GM06990 (cell line): ENCODE results near the gene JAK1.
"Not testable (repeated sequence)": the region's sequence is repeated elsewhere in the genome, so short reads cannot be mapped to it uniquely, and the experiment has no call there.

ENCODE experiments used
- DNase-seq: peaks from one replicate; pipeline ENCODE4 v3.0.0-alpha.2; 2011; ENCODE audit not compliant: insufficient read length; ENCODE audit errors: extremely low read depth
- H3K27me3 ChIP-seq: replicated peaks from 2 replicates; pipeline ENCODE4 v1.6.0; 2011; ENCODE audit warnings: low read length; ENCODE audit not compliant: control insufficient read depth, insufficient read depth
- H3K36me3 ChIP-seq: 2 replicates; pipeline ENCODE4 v1.5.1; 2011; ENCODE audit warnings: low read length; ENCODE audit not compliant: control insufficient read depth, insufficient read depth
- H3K4me3 ChIP-seq: replicated peaks from 2 replicates; pipeline ENCODE4 v1.5.1; 2011; ENCODE audit warnings: low read depth, mild to moderate bottlenecking, control low read depth, low read length
- TF ChIP-seq, protein P1 (sequence below): IDR thresholded peaks from 2 replicates; pipeline ENCODE4 v1.5.1; 2011; ENCODE audit warnings: low read length, control low read depth, mild to moderate bottlenecking, inconsistent platforms; ENCODE audit not compliant: insufficient read depth, poor library complexity, severe bottlenecking

The JAK1 gene

DNA sequence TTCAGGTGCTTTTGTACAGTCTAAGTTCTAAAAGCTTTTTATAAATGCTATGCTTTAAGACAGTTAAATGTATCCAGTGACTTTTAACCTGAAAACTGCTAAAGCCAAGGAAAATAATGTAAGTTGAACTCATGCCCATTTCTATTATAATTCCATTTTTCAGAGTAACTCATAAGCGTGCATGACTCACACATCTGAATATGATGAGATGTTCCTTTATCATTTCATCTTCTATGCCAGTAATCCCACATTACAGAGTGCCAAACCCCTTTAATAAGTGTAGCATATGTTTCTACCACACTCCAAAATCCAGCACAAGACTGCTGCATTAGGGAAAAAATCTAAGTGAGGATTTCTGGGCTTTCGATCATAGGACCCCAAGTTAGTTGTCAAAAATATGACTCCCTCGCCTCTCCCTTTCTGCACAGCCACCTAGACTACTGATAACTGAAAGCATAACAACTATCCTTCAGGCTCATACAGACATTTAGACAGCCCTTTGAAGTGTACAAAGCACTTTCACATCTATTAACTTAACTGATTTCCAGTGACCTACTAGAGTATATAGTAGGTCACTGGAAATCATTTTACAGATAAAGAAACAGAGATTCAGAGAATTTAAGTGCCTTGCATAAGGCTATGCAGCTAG is 45.3 kb downstream of the JAK1 start:
- Histone ChIP-seq H3K36me3 (no peaks in the 10 kb centered on the region), H3K27me3 (no peaks in the 10 kb centered on the region), H3K4me3 (no peak overlapping the region)
- DNase-seq = no peak
- TF ChIP-seq, protein P1, sequence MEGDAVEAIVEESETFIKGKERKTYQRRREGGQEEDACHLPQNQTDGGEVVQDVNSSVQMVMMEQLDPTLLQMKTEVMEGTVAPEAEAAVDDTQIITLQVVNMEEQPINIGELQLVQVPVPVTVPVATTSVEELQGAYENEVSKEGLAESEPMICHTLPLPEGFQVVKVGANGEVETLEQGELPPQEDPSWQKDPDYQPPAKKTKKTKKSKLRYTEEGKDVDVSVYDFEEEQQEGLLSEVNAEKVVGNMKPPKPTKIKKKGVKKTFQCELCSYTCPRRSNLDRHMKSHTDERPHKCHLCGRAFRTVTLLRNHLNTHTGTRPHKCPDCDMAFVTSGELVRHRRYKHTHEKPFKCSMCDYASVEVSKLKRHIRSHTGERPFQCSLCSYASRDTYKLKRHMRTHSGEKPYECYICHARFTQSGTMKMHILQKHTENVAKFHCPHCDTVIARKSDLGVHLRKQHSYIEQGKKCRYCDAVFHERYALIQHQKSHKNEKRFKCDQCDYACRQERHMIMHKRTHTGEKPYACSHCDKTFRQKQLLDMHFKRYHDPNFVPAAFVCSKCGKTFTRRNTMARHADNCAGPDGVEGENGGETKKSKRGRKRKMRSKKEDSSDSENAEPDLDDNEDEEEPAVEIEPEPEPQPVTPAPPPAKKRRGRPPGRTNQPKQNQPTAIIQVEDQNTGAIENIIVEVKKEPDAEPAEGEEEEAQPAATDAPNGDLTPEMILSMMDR = no peak

DNA sequence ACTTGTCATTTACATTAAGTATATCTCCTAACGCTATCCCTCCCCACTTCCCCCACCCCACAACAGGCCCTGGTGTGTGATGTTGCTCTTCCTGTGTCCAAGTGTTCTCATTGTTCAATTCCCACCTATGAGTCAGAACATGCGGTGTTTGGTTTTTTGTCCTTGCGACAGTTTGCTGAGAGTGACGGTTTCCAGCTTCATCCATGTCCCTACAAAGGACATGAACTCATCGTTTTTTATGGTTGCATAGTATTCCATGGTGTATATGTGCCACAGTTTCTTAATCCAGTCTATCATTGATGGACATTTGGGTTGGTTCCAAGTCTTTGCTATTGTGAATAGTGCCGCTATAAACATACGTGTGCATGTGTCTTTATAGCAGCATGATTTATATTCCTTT is 47.2 kb downstream of the JAK1 start:
- DNase-seq, H3K36me3 ChIP-seq, H3K4me3 ChIP-seq, H3K27me3 ChIP-seq: not testable (repeated sequence)

DNA sequence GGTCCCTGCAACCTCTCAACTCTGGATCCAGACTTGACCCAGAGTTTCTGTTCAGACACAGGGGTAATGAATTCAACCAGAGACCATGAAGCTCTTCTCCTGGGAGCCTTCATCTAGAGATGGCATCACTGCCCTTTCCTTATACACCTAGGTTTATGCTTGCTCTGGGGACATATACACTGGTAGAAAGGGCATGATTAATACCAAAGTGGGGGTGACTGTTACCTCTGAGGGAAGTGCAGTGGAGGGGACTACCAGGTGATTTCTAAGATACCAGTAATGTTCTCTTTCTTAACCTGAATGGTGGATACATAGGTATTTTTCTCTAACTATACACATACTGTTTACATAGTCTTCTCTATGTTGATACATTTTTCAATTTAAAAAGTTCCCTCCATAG is 48.4 kb downstream of the JAK1 start:
- TF ChIP-seq, protein P1 = no peak
- Histone ChIP-seq H3K36me3 (no peaks in the 10 kb centered on the region), H3K4me3 (no peak overlapping the region), H3K27me3 (no peaks in the 10 kb centered on the region)
- no peak for DNase-seq

DNA sequence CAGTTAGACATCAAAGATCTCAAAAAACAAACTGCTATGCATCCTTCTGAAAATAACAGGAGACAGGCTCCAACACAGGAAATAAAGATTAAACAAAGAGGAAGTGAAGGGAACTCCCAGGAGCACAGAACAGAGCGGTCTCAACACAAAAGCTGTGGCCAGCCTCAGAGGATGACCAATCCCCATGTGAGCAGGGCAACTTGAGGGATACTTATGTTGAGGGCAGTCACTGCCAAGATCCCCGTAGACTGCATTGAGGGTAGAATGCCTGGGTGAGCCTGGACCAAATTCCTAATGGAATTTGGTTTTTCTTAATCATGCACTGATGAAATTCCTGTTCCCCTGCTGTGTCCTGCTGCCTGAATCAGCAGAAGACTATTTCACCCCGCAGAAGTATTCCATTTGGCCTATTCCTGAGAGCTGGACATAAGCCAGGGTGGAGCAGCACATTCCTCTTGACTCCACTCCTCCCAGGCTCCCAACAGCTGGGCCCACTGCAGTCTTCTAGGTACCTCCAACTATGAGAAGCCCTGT is 49.0 kb downstream of the JAK1 start:
- H3K36me3 ChIP-seq = no peaks in the 10 kb centered on the region
- no peak overlapping the region for H3K4me3 ChIP-seq
- TF ChIP-seq, protein P1 = no peak
- no peak for DNase-seq
- no peaks in the 10 kb centered on the region for H3K27me3 ChIP-seq

DNA sequence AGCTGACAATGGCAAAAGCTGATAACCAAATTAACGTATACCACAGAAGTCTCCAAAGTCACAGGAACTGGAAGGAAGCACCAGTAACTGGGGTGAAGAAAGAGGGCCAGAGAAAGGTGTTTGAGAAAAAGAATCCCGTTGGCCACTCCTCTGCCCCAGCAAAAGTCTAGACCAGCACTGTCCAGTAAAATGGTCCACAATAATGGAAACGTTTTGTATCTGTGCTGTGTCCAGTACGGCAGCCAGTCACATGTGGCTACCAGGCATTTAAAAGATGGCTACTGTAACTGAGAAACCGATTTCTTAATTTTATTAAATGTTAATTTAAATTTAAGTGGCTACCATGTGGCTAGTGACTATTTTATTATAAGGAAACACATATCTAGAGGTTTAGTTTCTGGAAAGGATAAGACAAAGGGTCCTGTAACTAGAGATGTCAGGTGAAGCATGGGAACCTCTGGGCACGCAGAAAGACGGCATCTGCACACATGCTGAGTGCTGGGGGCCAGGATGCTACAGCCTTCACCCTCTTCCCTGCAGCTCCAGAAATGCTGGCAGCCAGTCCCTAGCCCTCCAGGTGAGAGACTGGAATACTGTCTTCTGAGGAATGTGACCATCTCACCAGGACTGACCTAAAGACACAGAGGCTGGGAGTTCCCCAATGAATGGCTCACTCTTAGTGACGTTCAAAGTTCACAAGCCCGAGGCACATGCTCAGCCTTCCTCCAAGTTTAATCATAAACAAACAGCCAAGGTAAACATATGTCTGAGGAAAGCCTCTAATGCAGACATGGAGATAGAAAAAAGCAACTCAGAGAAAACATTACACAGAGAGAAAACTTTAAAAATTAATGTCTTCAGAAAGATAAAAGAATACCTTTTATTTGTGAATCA is 50.7 kb downstream of the JAK1 start:
- H3K36me3 ChIP-seq = no peaks in the 10 kb centered on the region
- DNase-seq = no peak
- TF ChIP-seq, protein P1 = no peak
- H3K27me3 ChIP-seq = no peaks in the 10 kb centered on the region
- no peak overlapping the region for H3K4me3 ChIP-seq

DNA sequence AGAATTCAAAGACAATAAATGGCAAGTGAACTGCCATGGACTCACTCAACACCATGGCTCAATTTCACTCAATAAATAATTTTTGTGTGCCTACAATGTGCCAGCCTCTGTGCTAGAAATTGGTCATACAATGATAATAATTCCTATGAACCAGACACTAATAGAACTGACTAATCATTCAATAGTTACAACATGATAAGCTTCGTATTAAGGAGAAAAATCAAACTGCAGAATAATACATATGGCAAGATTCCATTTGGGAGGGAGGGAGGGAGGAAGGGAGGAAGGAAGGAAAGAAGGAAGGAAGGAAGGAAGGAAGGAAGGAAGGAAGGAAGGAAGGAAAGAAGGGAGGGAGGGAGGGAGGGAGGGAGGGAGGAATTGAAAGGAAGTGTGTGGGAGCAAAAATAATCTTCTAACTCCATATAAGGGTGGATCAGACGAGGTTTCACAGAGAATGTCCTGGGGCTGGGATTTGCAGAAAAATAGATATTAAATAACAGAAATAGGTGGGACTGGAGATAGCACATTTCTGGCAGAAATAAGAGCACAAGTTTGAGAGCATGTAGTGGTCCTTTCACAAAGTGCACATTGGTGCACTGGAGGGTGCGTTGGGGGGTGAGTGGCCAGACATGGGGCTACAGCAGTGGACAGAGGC is 52.9 kb downstream of the JAK1 start:
- TF ChIP-seq, protein P1 = no peak
- H3K4me3 ChIP-seq = no peak overlapping the region
- no peaks in the 10 kb centered on the region for H3K27me3 ChIP-seq
- H3K36me3 ChIP-seq = no peaks in the 10 kb centered on the region
- no peak for DNase-seq
